Neutrophil (primary cell): ENCODE measurements around the gene HIGD2A.

Experiments
- H3K27ac ChIP-seq: fragments of 200-600 bp; sonication (generic); 2 replicates; pipeline ENCODE4 v1.5.1; 2016; ENCODE audit warnings: mild to moderate bottlenecking, moderate library complexity
- H3K27me3 ChIP-seq: fragments of 200-600 bp; sonication (generic); 2 replicates; pipeline ENCODE4 v1.6.0; 2016; ENCODE audit warnings: mild to moderate bottlenecking
- H3K36me3 ChIP-seq: fragments of 200-600 bp; sonication (generic); 2 replicates; pipeline ENCODE4 v1.5.1; 2017
- H3K4me1 ChIP-seq, 2 experiments: fragments of 200-600 bp in 1 of 2; sonication (generic) in 1 of 2; 1 replicate in 1 of 2; 2 replicates in 1 of 2; pipeline versions ENCODE4 v1.5.1 to v1.6.1; 2013 to 2016; ENCODE audit warnings: low read depth in 1 of 2, low read length in 1 of 2, mild to moderate bottlenecking in 1 of 2, moderate library complexity in 1 of 2; ENCODE audit not compliant: control insufficient read depth in 1 of 2, insufficient read depth in 1 of 2
- H3K4me3 ChIP-seq, 2 experiments: fragments of 200-600 bp in 1 of 2; sonication (generic) in 1 of 2; 1 replicate in 1 of 2; 2 replicates in 1 of 2; pipeline ENCODE4 v1.5.1; 2013 to 2016; ENCODE audit warnings: low read depth in 1 of 2, low read length in 1 of 2, mild to moderate bottlenecking in 1 of 2, moderate library complexity in 1 of 2
- H3K9me3 ChIP-seq: fragments of 200-600 bp; sonication (generic); 2 replicates; pipeline ENCODE4 v1.5.1; 2016
- CTCF ChIP-seq: fragments of 200-600 bp; sonication (generic); IDR thresholded peaks from 2 replicates; pipeline ENCODE4 v1.5.1; 2016; ENCODE audit warnings: antibody characterized with exemption

Gene HIGD2A

GRCh38 chr5:176382721-176383120, 5.8 kb upstream of the HIGD2A start:
- no peaks in the 10 kb centered on the region for H3K9me3 ChIP-seq
- TF ChIP-seq CTCF, result no peak
- H3K27me3 ChIP-seq, result no peaks in the 10 kb centered on the region
- no peaks in the 10 kb centered on the region for H3K36me3 ChIP-seq
- H3K4me3 ChIP-seq, result no peak overlapping the region
- H3K27ac ChIP-seq, result no peak overlapping the region
- peaks cover 2 to 5% of the 10 kb centered on the region in 2 experiments for H3K4me1 ChIP-seq

DNA sequence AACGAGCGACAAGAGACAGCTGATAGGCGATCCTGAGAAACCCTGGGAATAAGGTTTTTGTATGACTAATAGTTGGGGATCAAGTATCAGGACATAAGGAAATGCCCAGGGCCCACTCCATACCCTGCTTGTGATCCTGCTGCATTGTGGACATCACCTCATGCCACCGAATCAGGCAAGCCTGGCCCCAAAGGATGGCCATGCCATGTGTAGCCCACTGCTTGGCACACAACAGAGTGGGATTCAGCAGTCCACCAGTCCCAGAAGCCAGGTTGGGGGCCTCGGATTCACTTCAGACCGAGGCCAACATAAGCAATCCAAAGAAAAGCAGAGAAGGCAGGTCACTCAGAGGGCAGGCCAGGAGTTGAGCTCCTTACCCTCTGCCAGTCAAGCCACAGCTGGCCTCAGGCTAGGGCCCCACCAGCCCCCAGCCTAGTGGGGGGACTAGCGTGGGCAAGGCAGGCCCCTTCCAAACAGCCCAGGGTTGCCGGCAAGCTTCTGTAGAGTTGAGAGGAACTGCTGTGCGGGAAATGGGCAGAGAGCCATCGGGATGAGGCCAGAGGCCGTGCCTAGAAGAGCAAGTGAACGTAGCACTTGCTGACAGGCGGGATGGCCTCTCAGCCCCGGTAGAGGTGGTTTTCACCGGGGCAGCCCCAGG, 5.2 kb upstream of the HIGD2A start:
- no peak for TF ChIP-seq CTCF
- H3K4me3 ChIP-seq, result no peak overlapping the region
- no peaks in the 10 kb centered on the region for H3K36me3 ChIP-seq
- no peak overlapping the region for H3K27ac ChIP-seq
- H3K9me3 ChIP-seq, result no peaks in the 10 kb centered on the region
- no peaks in the 10 kb centered on the region for H3K27me3 ChIP-seq
- H3K4me1 ChIP-seq, result peaks cover 8 to 11% of the 10 kb centered on the region in 2 experiments

DNA sequence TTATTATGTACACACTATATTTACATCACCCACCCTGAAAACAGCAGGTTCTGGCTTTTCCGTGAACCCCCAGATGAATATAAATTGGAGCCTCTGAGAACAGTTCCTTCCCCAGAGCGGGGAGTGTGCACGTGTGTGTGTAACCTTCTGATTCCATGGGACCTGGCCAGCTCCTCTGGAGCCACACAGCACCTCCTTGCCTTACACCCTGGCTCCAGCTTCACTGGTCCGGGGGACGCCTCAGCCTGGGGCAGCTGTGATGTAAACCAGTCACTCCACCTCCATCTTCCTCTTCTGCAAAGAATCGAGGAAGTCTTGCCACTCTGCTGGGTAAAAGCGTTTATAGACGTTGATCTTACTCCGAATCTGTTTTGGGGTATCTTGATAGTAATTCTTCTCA, 4.6 kb upstream of the HIGD2A start:
- no peak overlapping the region for H3K4me3 ChIP-seq
- H3K9me3 ChIP-seq, result no peaks in the 10 kb centered on the region
- no peaks in the 10 kb centered on the region for H3K27me3 ChIP-seq
- peaks cover 8 to 13% of the 10 kb centered on the region in 2 experiments for H3K4me1 ChIP-seq
- H3K36me3 ChIP-seq, result no peaks in the 10 kb centered on the region
- TF ChIP-seq CTCF, result no peak
- no peak overlapping the region for H3K27ac ChIP-seq

GRCh38 chr5:176384366-176384930, 4.1 kb upstream of the HIGD2A start:
- Histone ChIP-seq H3K9me3 (no peaks in the 10 kb centered on the region), H3K4me3 (no peak overlapping the region), H3K27ac (no peak overlapping the region), H3K27me3 (no peaks in the 10 kb centered on the region), H3K4me1 (peaks cover 12 to 18% of the 10 kb centered on the region in 2 experiments), H3K36me3 (no peaks in the 10 kb centered on the region)
- TF ChIP-seq CTCF, result no peak

DNA sequence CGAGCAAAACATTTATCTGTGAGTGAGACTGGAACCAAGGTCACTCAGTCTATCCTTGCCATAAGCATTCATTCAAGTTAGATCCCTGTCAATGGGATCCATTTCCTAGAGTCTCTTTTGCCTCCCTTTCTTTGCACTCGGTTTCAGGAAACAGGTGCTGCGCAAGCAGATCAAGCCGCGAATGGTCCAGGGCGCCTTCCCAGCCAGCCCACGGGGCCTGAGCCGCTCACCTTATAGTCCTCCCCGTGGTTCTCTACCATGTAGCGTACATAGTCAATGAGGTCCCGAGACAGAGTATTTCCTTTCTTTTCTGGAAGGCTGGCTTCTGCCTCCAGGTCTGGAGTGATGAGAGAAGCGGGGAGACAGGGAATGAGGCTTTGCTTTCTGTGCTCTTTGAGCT, 3.6 kb upstream of the HIGD2A start:
- Histone ChIP-seq H3K9me3 (no peaks in the 10 kb centered on the region), H3K27me3 (no peaks in the 10 kb centered on the region), H3K4me1 (peaks cover 17 to 21% of the 10 kb centered on the region in 2 experiments), H3K27ac (no peak overlapping the region), H3K36me3 (no peaks in the 10 kb centered on the region), H3K4me3 (no peak overlapping the region)
- no peak for TF ChIP-seq CTCF
